K562 (cell line): ENCODE data around the gene PSMB10. TPM values are rescaled to one million over a fixed set of nuclear protein-coding genes. Genes with fewer than 3 reads are reported as not detected.
A peak's percentile ranks its signal among the peaks of the same experiment; 100 is the strongest.

Source experiments
- ARID1B ChIP-seq: fragments of 450-650 bp; IDR thresholded peaks from 2 replicates; pipeline ENCODE4 v1.6.1; 2016; ENCODE audit warnings: antibody characterized with exemption, mild to moderate bottlenecking, inconsistent platforms
- EP400 ChIP-seq: fragments of 450-650 bp; IDR thresholded peaks from 2 replicates; pipeline ENCODE4 v1.6.1; 2017; ENCODE audit warnings: antibody characterized with exemption, mild to moderate bottlenecking, moderate library complexity
- ETV1 ChIP-seq: fragments of 450-650 bp; conservative IDR thresholded peaks from 2 replicates; pipeline ENCODE4 v1.6.1; 2016; ENCODE audit warnings: missing genetic modification characterization, control low read depth, low read depth, missing compliant biosample characterization
- GTF2A2 ChIP-seq: IDR thresholded peaks from 2 replicates; pipeline ENCODE4 v1.6.1; 2016; ENCODE audit warnings: mild to moderate bottlenecking, missing genetic modification characterization, missing compliant biosample characterization
- KLF13 ChIP-seq: fragments of 450-650 bp; IDR thresholded peaks from 2 replicates; pipeline ENCODE4 v1.6.1; 2016; ENCODE audit warnings: missing genetic modification characterization, low read depth, mild to moderate bottlenecking, missing compliant biosample characterization, moderate library complexity, borderline replicate concordance
- LCOR ChIP-seq: sonication (generic); formaldehyde crosslinking; IDR thresholded peaks from 2 replicates; pipeline ENCODE4 v1.8.0; 2022; ENCODE audit warnings: mild to moderate bottlenecking, missing genetic modification reagents
- MEF2A ChIP-seq: IDR thresholded peaks from 2 replicates; pipeline ENCODE4 v1.6.1; 2011; ENCODE audit warnings: low read depth, mild to moderate bottlenecking, low read length, moderate library complexity; ENCODE audit not compliant: control insufficient read depth
- MYBL2 ChIP-seq, 2 experiments: fragments of 450-650 bp in 1 of 2; sonication (generic) in 1 of 2; formaldehyde crosslinking in 1 of 2; IDR thresholded peaks; 2 replicates each; pipeline versions ENCODE4 v1.6.1 to v1.8.1; 2017 to 2022; ENCODE audit warnings: borderline replicate concordance in 1 of 2, inconsistent platforms in 1 of 2, low read depth in 1 of 2, mild to moderate bottlenecking in 1 of 2, missing genetic modification reagents in 1 of 2, moderate library complexity in 1 of 2
- OTX1 ChIP-seq: fragments of 450-650 bp; formaldehyde crosslinking; IDR thresholded peaks from 2 replicates; pipeline ENCODE4 v1.4.0; 2022; ENCODE audit warnings: mild to moderate bottlenecking
- POU5F1 ChIP-seq: fragments of 150-350 bp; IDR thresholded peaks from 2 replicates; pipeline ENCODE4 v1.6.1; 2014; ENCODE audit warnings: borderline replicate concordance, low read length, low read depth, mild to moderate bottlenecking; ENCODE audit not compliant: partially characterized antibody
- RBM14 ChIP-seq: fragments of 200-400 bp; formaldehyde crosslinking; IDR thresholded peaks from 2 replicates; pipeline ENCODE4 v1.6.1; 2018; ENCODE audit warnings: low read depth, mild to moderate bottlenecking, low read length, moderate library complexity, borderline replicate concordance; ENCODE audit not compliant: insufficient read depth
- TEAD1 ChIP-seq, 2 experiments: fragments of 450-650 bp in 1 of 2; sonication (generic) in 1 of 2; formaldehyde crosslinking; IDR thresholded peaks; 2 replicates each; pipeline versions ENCODE4 v1.4.0 to v1.8.0; 2020 to 2022; ENCODE audit warnings: mild to moderate bottlenecking in 2 of 2, missing genetic modification reagents in 1 of 2
- WHSC1 ChIP-seq: IDR thresholded peaks from one replicate; pipeline ENCODE4 v1.6.1; 2012; ENCODE audit warnings: low read length, control low read depth, inconsistent platforms
- polyA plus RNA-seq, 8 experiments: library from polyadenylated mRNA; depleted of rRNA in 4 of 8; stranded (reverse) in 5 of 8; unstranded in 3 of 8; fragments of >200 nt; fragmentation: Nextera tagmentation in 2 of 8; fragmentation: Illumina TruSeq in 1 of 8; extraction: Ambion mirVana in 2 of 8; extraction: Trizol in 1 of 8; gene quantifications; 2 replicates each; pipeline versions ENCODE4 v1.2.1 to v1.2.3, GENCODE V29; 2011 to 2014; ENCODE audit warnings: inconsistent platforms in 1 of 8, missing spikeins in 1 of 8
- total RNA-seq, 7 experiments: library from RNA; depleted of rRNA in 6 of 7; stranded (reverse); fragments of >200 nt in 6 of 7; fragmentation: Illumina TruSeq in 2 of 7; extraction: Trizol in 2 of 7; gene quantifications; 2 replicates each; pipeline versions ENCODE4 v1.2.1 to v1.2.3, GENCODE V29; 2011 to 2021; ENCODE audit warnings: low replicate concordance in 1 of 7
- TF ChIP-seq, protein P1 (sequence below): sonication (generic); formaldehyde crosslinking; IDR thresholded peaks from 2 replicates; pipeline ENCODE4 v1.8.0; 2022; ENCODE audit warnings: mild to moderate bottlenecking, missing genetic modification reagents
- TF ChIP-seq, protein P2 (sequence below): IDR thresholded peaks from 2 replicates; pipeline ENCODE4 v1.6.1; 2014; ENCODE audit warnings: antibody characterized with exemption
- TF ChIP-seq, protein P3 (sequence below): fragments of 250-450 bp; sonication (Bioruptor Pico); IDR thresholded peaks from 2 replicates; pipeline ENCODE4 v1.5.0; 2021; ENCODE audit warnings: mild to moderate bottlenecking, moderate library complexity
- TF ChIP-seq, protein P4 (sequence below): fragments of 450-650 bp; formaldehyde crosslinking; IDR thresholded peaks from 2 replicates; pipeline ENCODE4 v1.4.0; 2020; ENCODE audit warnings: mild to moderate bottlenecking, moderate library complexity

The PSMB10 gene
- total and polyA plus RNA-seq, 9 of the 15 experiments (the other 6 are each of a cell fraction or from before 2014, with no cell fraction given), result 11.7 to 105 (median 51.0) TPM

DNA sequence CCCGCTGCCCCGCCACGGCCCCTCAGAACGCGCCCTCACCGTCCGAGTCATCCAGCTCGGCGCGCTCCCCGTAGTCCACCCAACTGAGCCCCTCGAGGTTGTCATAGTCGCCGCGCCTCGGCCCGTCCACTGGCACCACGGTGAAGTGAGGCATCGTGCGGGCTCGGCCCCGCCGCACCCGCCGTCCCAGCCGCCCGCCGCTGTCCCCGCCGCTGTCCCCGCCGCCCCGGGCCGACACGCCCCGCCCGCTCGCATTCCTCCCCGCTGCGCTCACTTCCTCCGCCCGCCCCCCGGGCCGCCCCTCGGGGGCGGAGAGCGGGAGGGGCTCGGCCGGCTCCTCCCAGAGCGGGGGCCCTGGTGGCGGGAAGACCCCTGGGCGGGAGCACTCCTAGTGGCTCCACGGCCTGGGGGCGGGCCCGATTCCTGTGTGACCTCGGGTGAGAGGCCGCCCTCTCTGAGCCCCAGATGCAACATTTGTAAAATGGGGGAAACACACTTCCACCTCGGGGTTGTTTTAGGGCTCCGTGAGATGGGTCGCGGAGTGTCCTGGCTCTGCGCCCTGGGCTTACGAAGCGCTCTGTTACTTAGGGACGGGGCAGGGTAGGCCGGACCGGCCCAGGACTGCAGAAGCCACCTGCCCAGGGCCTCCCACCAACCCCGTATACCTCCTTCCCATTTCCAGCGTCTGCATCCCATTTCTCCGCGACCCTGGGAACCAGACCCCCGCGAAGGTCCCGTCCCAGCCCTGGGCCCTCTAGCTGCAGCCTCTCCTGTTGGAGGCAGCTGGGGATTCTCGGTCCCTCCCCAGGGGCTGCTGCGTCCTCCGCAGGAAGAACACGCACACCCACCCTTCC, 32.0 kb upstream of the PSMB10 start, which contains the start of gene SLC12A4 (continued):
- no peak for TF ChIP-seq LCOR
- peak; percentile 80 for TF ChIP-seq KLF13 (tag)
- no peak for TF ChIP-seq MEF2A
- TF ChIP-seq, protein P1, sequence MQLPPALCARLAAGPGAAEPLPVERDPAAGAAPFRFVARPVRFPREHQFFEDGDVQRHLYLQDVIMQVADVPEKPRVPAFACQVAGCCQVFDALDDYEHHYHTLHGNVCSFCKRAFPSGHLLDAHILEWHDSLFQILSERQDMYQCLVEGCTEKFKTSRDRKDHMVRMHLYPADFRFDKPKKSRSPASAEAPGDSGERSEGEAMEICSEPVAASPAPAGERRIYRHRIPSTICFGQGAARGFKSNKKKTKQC, result peak; percentile 71; the same call in 1 of the 2 replicates
- TF ChIP-seq GTF2A2 (tag), result 0 out of 2 replicates have a peak, but pooled peaks have one; percentile 31
- peak; percentile 28; the same call in 1 of the 2 replicates for TF ChIP-seq ARID1B
- peak; percentile 27; the same call in 1 of the 2 replicates for TF ChIP-seq EP400
- TF ChIP-seq, protein P2, sequence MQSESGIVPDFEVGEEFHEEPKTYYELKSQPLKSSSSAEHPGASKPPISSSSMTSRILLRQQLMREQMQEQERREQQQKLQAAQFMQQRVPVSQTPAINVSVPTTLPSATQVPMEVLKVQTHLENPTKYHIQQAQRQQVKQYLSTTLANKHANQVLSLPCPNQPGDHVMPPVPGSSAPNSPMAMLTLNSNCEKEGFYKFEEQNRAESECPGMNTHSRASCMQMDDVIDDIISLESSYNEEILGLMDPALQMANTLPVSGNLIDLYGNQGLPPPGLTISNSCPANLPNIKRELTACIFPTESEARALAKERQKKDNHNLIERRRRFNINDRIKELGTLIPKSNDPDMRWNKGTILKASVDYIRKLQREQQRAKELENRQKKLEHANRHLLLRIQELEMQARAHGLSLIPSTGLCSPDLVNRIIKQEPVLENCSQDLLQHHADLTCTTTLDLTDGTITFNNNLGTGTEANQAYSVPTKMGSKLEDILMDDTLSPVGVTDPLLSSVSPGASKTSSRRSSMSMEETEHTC, result no peak
- no peak for TF ChIP-seq WHSC1
- no peak for TF ChIP-seq OTX1 (CRISPR knock-in tag)
- TF ChIP-seq, protein P3, sequence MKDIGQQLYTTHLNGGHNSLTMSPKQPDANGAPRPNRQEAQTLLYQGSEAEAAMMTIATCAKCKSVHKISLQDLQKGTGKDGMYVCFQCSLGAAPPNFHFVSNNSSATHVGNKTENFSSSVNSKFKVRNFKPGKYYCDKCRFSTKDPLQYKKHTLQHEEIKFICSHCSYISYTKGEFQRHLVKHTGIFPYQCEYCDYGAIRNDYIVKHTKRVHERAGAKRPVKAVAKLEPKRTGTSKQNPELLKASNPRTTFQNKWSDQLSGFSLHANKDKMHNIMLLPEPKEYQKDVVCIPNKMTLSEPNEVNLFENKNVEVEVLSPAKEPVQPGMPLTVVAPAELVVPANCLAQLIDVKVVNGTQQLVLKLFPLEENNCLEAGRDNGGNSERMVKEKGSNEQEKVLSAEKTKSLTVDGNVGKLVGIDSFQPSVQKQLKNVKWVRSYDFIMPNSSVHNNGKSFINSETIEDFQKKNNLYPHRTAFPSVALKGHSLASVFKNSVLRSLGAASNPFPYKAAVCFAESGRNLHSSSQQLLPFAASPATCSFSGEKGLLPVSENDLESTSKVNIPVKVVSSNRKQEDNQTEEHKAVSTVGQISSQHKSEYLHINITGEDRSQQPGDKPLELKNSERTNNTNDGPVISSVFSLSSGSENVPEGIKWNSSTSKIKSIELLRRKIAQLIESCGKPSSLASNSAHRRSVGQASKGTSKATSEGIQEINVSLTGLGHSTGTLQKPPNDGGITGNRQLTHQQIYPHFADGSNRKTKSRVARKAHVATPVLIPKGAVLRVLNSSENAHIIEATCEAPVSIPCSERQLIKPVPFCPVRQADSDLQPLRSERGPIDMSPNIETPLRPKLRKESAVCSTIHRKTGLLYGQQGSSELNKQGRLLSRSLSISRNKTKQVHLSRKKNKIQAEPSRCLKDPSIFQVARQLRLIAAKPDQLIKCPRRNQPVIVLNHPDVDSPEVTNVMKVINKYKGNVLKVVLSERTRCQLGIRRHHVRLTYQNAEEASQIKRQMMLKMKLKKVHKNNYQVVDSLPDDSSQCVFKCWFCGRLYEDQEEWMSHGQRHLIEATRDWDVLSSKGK (CRISPR knock-in tag), result no peak
- TF ChIP-seq, protein P4, sequence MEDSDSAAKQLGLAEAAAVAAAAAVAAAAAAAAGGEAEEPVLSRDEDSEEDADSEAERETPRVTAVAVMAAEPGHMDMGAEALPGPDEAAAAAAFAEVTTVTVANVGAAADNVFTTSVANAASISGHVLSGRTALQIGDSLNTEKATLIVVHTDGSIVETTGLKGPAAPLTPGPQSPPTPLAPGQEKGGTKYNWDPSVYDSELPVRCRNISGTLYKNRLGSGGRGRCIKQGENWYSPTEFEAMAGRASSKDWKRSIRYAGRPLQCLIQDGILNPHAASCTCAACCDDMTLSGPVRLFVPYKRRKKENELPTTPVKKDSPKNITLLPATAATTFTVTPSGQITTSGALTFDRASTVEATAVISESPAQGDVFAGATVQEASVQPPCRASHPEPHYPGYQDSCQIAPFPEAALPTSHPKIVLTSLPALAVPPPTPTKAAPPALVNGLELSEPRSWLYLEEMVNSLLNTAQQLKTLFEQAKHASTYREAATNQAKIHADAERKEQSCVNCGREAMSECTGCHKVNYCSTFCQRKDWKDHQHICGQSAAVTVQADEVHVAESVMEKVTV (CRISPR knock-in tag), result no peak
- no peak for TF ChIP-seq POU5F1
- TF ChIP-seq MYBL2 (IDR thresholded peaks at IDR 0.05; ENCODE audit: low read depth), result no peak
- no peak for TF ChIP-seq MYBL2 (CRISPR knock-in tag; IDR thresholded peaks at IDR 0.05; ENCODE audit: borderline replicate concordance)
- TF ChIP-seq ETV1 (tag), result no peak
- TF ChIP-seq TEAD1 (CRISPR knock-in tag; IDR thresholded peaks at IDR 0.05), result peak; percentile 67 to 97
- TF ChIP-seq RBM14, result no peak
